ENCODE measurements around the gene PDGFC. TPM values are rescaled to one million over a fixed set of nuclear protein-coding genes. Genes with fewer than 3 reads are reported as not detected.

PDGFC gene
- total RNA-seq, 1 experiment from 2014 or later: 33.1 TPM

GRCh38 chr4:156909010-156909409 is 62.6 kb downstream of the PDGFC start:
- H3K79me2 ChIP-seq (ENCODE audit: low read depth): no peaks in the 10 kb centered on the region

GRCh38 chr4:156906325-156906724 is 65.3 kb downstream of the PDGFC start:
- TF ChIP-seq EZH2 (IDR thresholded peaks at IDR 0.05; ENCODE audit: low read depth): no peak
- no peak for TF ChIP-seq CTCF (conservative IDR thresholded peaks at IDR 0.05)
- Histone ChIP-seq H3K79me2 (ENCODE audit: low read depth) (no peaks in the 10 kb centered on the region), H3K9me3 (ENCODE audit: insufficient read depth, low read depth) (no peaks in the 10 kb centered on the region), H2AFZ (no peak overlapping the region), H3K27me3 (ENCODE audit: insufficient read depth, low read depth) (no peaks in the 10 kb centered on the region), H3K27ac (no peak overlapping the region), H3K4me2 (no peak overlapping the region), H3F3A (ENCODE audit: insufficient read depth, low read depth) (no peaks in the 10 kb centered on the region), H3K4me3 (no peak overlapping the region), H3K36me3 (ENCODE audit: low read depth) (no peaks in the 10 kb centered on the region), H4K20me1 (ENCODE audit: insufficient read depth) (no peaks in the 10 kb centered on the region), H3K4me1 (replicated peaks; ENCODE audit: insufficient read depth) (no peaks in the 10 kb centered on the region), H3K9me2 (ENCODE audit: insufficient read depth) (no peaks in the 10 kb centered on the region)
- DNase-seq: no peak
- POLR2A ChIA-PET (ENCODE audit: unreplicated experiment): interaction anchor here (0.7 kb wide), 1 partner anchor 169 kb away, joined by 6 read pairs; no protein-coding TSS in a partner anchor
- no TSS peak for BruUV-seq (replicated peaks)
- intact Hi-C loops (cut with micrococcal nuclease; ENCODE audit: unreplicated experiment): no loop called here
- CTCF ChIA-PET: no interaction called here

More at GRCh38 chr4:156909010-156909409, 62.6 kb downstream of the PDGFC start:
- DNase-seq: no peak
- ChIA-PET POLR2A (ENCODE audit: unreplicated experiment) (no interaction called here), CTCF (no interaction called here)
- TF ChIP-seq CTCF (conservative IDR thresholded peaks at IDR 0.05) (no peak), EZH2 (IDR thresholded peaks at IDR 0.05; ENCODE audit: low read depth) (no peak)
- Histone ChIP-seq H3K36me3 (ENCODE audit: low read depth) (no peaks in the 10 kb centered on the region), H3K9me3 (ENCODE audit: insufficient read depth, low read depth) (no peaks in the 10 kb centered on the region), H3K4me1 (replicated peaks; ENCODE audit: insufficient read depth) (no peaks in the 10 kb centered on the region), H3K4me2 (no peak overlapping the region), H3K27ac (no peak overlapping the region), H3K4me3 (no peak overlapping the region), H3K27me3 (ENCODE audit: insufficient read depth, low read depth) (no peaks in the 10 kb centered on the region), H2AFZ (no peak overlapping the region), H3F3A (ENCODE audit: insufficient read depth, low read depth) (no peaks in the 10 kb centered on the region), H4K20me1 (ENCODE audit: insufficient read depth) (no peaks in the 10 kb centered on the region), H3K9me2 (ENCODE audit: insufficient read depth) (no peaks in the 10 kb centered on the region)
- BruUV-seq (replicated peaks): no TSS peak
- intact Hi-C loops (cut with micrococcal nuclease; ENCODE audit: unreplicated experiment): no loop called here

- no peak overlapping the region for H3K4me2 ChIP-seq
- no peak for DNase-seq
- POLR2A ChIA-PET (ENCODE audit: unreplicated experiment): no interaction called here
- no peak overlapping the region for H2AFZ ChIP-seq
- no peaks in the 10 kb centered on the region for H3K79me2 ChIP-seq (ENCODE audit: low read depth)
- no TSS peak for BruUV-seq (replicated peaks)
- H3K36me3 ChIP-seq (ENCODE audit: low read depth): no peaks in the 10 kb centered on the region
- no peak overlapping the region for H3K4me3 ChIP-seq
- no peaks in the 10 kb centered on the region for H4K20me1 ChIP-seq (ENCODE audit: insufficient read depth)
- CTCF ChIA-PET: no interaction called here
- H3F3A ChIP-seq (ENCODE audit: insufficient read depth, low read depth): no peaks in the 10 kb centered on the region
- H3K9me2 ChIP-seq (ENCODE audit: insufficient read depth): no peaks in the 10 kb centered on the region
- no peak overlapping the region for H3K27ac ChIP-seq
- intact Hi-C loops (cut with micrococcal nuclease; ENCODE audit: unreplicated experiment): no loop called here
- no peaks in the 10 kb centered on the region for H3K27me3 ChIP-seq (ENCODE audit: insufficient read depth, low read depth)
- no peak for TF ChIP-seq EZH2 (IDR thresholded peaks at IDR 0.05; ENCODE audit: low read depth)
- TF ChIP-seq CTCF (conservative IDR thresholded peaks at IDR 0.05): no peak
- no peaks in the 10 kb centered on the region for H3K9me3 ChIP-seq (ENCODE audit: insufficient read depth, low read depth)
- H3K4me1 ChIP-seq (replicated peaks; ENCODE audit: insufficient read depth): no peaks in the 10 kb centered on the region
These were observed 69.7 kb downstream of the PDGFC start for GRCh38 chr4:156901871-156902270.

All from PC-9 (cell line).